Measurements from ENCODE around the gene S100A9. TPM values are rescaled to one million over a fixed set of nuclear protein-coding genes. Genes with fewer than 3 reads are reported as not detected.

S100A9 gene
- total and polyA plus RNA-seq, 2 of the 8 experiments (the other 6 are each of a cell fraction or from before 2014, with no cell fraction given) = not detected

DNA sequence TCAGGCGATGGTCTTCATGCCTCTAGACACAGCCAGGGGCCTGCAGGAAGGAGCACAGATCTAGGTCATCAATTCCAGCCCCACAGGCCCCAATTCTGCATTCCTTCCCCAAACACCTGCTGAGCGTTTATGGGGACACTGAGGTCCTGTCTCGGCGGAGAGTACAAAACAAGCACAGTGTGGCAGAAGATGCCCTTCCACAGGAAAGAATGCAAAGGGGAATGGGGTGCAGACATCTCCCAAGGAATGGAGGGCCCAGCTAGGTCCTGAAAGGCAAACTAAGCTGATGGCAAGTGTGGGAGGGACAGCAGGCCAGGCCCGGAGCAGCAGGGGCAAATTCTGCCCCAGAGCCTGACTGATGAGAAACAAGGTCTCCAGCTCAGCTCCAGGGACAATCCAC lies 36.7 kb downstream of the S100A9 start (continued):
- TF ChIP-seq, protein P1, sequence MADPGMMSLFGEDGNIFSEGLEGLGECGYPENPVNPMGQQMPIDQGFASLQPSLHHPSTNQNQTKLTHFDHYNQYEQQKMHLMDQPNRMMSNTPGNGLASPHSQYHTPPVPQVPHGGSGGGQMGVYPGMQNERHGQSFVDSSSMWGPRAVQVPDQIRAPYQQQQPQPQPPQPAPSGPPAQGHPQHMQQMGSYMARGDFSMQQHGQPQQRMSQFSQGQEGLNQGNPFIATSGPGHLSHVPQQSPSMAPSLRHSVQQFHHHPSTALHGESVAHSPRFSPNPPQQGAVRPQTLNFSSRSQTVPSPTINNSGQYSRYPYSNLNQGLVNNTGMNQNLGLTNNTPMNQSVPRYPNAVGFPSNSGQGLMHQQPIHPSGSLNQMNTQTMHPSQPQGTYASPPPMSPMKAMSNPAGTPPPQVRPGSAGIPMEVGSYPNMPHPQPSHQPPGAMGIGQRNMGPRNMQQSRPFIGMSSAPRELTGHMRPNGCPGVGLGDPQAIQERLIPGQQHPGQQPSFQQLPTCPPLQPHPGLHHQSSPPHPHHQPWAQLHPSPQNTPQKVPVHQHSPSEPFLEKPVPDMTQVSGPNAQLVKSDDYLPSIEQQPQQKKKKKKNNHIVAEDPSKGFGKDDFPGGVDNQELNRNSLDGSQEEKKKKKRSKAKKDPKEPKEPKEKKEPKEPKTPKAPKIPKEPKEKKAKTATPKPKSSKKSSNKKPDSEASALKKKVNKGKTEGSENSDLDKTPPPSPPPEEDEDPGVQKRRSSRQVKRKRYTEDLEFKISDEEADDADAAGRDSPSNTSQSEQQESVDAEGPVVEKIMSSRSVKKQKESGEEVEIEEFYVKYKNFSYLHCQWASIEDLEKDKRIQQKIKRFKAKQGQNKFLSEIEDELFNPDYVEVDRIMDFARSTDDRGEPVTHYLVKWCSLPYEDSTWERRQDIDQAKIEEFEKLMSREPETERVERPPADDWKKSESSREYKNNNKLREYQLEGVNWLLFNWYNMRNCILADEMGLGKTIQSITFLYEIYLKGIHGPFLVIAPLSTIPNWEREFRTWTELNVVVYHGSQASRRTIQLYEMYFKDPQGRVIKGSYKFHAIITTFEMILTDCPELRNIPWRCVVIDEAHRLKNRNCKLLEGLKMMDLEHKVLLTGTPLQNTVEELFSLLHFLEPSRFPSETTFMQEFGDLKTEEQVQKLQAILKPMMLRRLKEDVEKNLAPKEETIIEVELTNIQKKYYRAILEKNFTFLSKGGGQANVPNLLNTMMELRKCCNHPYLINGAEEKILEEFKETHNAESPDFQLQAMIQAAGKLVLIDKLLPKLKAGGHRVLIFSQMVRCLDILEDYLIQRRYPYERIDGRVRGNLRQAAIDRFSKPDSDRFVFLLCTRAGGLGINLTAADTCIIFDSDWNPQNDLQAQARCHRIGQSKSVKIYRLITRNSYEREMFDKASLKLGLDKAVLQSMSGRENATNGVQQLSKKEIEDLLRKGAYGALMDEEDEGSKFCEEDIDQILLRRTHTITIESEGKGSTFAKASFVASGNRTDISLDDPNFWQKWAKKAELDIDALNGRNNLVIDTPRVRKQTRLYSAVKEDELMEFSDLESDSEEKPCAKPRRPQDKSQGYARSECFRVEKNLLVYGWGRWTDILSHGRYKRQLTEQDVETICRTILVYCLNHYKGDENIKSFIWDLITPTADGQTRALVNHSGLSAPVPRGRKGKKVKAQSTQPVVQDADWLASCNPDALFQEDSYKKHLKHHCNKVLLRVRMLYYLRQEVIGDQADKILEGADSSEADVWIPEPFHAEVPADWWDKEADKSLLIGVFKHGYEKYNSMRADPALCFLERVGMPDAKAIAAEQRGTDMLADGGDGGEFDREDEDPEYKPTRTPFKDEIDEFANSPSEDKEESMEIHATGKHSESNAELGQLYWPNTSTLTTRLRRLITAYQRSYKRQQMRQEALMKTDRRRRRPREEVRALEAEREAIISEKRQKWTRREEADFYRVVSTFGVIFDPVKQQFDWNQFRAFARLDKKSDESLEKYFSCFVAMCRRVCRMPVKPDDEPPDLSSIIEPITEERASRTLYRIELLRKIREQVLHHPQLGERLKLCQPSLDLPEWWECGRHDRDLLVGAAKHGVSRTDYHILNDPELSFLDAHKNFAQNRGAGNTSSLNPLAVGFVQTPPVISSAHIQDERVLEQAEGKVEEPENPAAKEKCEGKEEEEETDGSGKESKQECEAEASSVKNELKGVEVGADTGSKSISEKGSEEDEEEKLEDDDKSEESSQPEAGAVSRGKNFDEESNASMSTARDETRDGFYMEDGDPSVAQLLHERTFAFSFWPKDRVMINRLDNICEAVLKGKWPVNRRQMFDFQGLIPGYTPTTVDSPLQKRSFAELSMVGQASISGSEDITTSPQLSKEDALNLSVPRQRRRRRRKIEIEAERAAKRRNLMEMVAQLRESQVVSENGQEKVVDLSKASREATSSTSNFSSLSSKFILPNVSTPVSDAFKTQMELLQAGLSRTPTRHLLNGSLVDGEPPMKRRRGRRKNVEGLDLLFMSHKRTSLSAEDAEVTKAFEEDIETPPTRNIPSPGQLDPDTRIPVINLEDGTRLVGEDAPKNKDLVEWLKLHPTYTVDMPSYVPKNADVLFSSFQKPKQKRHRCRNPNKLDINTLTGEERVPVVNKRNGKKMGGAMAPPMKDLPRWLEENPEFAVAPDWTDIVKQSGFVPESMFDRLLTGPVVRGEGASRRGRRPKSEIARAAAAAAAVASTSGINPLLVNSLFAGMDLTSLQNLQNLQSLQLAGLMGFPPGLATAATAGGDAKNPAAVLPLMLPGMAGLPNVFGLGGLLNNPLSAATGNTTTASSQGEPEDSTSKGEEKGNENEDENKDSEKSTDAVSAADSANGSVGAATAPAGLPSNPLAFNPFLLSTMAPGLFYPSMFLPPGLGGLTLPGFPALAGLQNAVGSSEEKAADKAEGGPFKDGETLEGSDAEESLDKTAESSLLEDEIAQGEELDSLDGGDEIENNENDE (IDR thresholded peaks at IDR 0.05; ENCODE audit: insufficient replicate concordance, low read length) = no peak
- TF ChIP-seq KDM5A (IDR thresholded peaks at IDR 0.05; ENCODE audit: low read length) = no peak
